GM18517 (cell line): ENCODE measurements around the gene EDN3.

ENCODE experiments used
- ATAC-seq: cut with Tn5 transposase; IDR thresholded peaks from one replicate; pipeline ENCODE4 v1.9.1; 2021; ENCODE audit warnings: mild to moderate bottlenecking, moderate library complexity; ENCODE audit not compliant: unreplicated experiment

The EDN3 gene

DNA sequence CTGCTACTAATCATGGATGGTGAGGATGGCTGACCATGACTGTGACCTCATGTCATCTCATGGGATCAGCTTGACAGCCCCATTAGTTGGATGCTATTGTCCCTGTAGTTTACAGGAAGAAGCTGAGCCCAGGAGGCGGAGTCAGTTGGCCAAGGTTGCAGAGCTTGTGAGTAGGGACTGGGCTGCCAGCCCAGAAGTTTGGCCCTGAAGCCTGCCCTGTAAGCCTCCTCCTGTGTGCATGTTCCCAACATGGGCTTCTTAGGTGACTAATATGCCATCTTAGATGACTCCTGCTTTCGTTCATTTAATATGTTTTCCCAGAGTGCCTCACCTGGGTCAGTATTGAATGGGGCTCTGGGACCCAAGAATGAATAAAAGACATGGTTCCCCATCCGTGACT, 6.9 kb downstream of the EDN3 start:
- ATAC-seq, result no peak

DNA sequence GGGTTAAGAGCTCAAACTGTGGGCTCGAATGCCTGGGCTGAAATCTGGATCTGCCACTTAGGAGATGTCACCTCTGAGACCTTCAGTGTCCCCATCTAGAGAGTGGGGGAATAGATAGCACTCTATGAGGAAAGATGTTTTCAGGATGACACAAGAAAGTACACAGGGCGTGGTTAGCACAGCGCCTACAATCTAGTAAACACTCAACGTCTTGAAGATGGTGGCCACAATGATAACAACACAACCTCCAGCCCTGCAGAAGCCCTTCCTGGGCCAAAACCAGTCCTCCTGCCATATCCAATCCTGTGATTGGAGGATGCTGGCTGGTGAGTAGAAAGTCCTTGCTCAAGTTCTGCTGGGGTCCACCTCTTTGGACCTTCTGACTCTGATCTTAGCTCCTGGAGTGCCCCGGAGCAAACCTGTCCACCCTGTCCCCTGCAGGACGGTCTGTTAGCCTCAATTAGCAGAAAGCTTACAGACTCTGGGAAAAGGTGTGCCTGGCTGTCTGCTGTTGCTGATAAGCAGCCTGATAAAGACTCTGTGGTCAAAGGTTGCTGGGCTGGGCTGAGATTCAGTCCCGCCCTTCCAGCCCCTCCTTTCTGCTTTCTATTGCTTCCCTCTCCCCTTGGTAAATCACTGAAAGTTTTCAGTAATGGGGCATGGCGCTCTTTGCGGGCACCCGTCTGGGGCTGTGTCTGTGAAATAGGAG, 8.2 kb downstream of the EDN3 start:
- no peak for ATAC-seq

DNA sequence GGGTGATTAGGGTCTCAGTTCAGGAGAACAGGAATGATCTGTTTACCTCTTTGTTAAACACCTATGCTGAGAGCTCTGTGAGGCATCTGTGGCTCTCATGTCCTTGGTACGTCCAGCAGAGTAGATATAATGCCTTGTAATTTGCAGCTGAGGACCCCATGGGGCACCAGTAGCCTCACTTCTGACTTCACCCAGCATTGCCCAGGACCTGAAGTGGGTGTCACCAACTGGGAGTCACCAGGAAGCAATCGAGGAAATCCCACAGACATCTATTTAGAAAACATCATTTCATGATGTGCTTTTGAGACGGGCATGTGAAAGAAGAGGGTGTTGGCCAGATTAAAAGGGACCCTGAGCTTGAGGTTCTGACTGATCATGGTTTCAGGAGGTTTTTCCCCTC, 8.8 kb downstream of the EDN3 start:
- no peak for ATAC-seq

DNA sequence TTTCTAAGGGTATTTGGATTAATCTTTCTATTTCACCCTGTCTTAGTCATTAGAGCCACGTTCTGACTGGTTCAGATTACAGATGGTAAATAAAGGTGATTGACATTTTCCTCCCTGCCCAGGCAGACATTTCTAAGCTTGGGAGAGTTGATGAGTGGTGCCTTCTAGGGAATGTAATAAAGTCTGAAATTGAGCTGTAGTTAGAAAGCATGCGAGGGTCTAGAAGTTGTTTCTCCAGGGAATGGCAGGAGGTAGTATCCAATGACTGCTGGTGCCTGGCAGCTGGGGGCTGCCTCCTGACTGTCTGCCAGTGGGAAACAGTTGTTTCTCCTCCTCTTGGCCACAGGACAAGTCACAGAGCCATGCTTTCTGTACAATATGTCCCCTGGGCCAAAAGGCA, 14.6 kb downstream of the EDN3 start:
- no peak for ATAC-seq

GRCh38 chr20:59316911-59317731, 16.7 kb downstream of the EDN3 start:
- ATAC-seq, result no peak

GRCh38 chr20:59318201-59318790, 17.9 kb downstream of the EDN3 start:
- no peak for ATAC-seq

GRCh38 chr20:59318803-59319202, 18.4 kb downstream of the EDN3 start:
- no peak for ATAC-seq

- no peak for ATAC-seq
Observed at GRCh38 chr20:59320426-59320825, 20.0 kb downstream of the EDN3 start.

GRCh38 chr20:59320854-59321647, 20.6 kb downstream of the EDN3 start:
- no peak for ATAC-seq

GRCh38 chr20:59322081-59322480, 21.7 kb downstream of the EDN3 start:
- no peak for ATAC-seq

- ATAC-seq, result no peak
Observed at GRCh38 chr20:59322585-59323454, 22.4 kb downstream of the EDN3 start.

DNA sequence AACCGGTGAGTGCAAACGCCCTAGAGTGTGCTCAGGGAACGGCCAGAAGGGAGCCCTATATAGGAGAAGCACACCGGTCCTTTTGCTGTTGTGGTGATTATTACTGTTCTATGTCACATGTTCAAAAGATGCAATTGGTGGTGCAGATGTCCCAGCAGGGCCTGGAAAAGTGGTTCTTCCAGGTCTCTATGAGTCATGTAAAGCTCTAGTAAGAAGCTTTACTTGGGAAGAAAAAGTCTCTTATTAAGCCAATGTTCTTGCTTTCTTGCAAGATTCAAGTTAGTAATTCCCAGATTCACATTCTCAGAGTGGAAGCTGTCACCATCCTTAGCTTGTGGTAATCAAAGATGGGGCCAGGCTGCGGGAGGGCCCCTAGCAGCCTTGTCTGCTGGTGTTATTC, 23.3 kb downstream of the EDN3 start:
- ATAC-seq, result no peak

DNA sequence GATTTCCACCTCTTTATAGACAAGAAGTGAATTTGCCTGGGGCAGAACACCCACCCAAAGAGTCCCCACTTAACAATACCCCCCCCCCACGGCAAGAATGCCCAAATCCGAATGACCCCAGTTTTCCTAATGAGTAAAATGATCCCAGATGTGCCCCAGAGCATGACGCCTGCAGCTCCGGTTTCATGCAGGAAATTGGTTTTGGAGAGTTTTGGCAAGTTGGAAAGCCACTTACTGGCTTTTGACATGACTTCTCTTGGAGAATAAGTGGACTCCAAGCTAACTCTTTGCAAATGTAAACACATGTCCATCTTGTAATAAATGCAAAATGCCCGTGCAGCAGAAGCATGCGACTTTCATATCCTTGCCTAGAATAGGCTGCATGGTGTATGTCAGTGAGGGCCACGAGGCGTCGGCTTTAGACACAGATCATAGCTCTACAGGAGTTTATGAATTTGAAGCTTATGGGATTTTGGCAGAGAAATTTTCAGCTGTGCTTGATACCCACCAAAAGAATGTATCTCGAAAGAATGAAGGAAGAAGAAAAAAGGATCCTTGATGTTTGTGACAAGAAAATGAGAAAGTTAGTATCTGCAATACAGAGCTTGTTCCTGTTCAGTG, 24.2 kb downstream of the EDN3 start:
- no peak for ATAC-seq

DNA sequence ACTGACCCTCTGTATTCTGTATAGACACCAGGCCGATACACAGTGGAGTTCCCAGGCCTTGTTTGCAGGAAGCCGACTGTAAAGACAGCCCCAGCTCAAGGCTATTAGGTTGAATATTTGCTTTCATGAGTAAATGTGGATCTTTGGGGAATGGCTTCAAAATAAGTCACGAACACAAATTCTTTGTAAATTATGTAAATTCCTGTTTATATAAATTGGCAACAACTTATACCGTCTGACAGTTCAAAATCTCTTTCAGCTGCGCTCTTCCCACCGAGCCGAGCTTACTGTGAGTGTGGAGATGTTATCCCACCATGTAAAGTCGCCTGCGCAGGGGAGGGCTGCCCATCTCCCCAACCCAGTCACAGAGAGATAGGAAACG, 24.7 kb downstream of the EDN3 start:
- no peak for ATAC-seq

GRCh38 chr20:59326188-59326587, 25.8 kb downstream of the EDN3 start:
- ATAC-seq, result no peak

GRCh38 chr20:59328071-59328470, 27.7 kb downstream of the EDN3 start:
- no peak for ATAC-seq

DNA sequence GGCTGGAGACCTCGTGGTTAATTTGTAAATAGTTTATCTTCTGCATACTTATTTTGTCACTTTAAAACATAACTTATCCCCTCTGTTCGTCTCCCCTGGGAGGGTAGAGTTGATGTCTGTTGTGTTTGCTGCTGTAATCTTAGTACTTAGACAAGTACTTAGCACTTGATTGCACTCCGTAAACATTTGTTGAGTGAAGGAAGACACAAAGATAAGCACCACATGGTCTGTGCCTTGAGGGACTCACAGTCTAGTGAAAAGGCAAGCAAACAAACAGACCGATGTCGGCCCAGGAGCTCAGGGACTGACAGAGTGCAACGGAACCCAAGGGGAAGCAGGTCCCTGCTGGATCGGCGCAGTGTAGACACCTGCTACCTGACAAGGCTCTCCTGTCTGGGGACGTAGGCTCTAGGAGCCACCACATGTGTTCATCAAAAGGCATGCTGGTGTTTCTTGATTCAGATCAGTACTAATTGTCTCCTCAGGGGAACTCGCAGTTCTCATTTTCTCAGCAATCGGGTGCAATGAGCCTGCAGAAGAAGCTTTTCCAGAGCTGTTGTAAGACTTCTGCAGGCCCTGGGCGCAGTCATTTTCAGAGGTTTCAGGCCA, 31.4 kb downstream of the EDN3 start:
- no peak for ATAC-seq

DNA sequence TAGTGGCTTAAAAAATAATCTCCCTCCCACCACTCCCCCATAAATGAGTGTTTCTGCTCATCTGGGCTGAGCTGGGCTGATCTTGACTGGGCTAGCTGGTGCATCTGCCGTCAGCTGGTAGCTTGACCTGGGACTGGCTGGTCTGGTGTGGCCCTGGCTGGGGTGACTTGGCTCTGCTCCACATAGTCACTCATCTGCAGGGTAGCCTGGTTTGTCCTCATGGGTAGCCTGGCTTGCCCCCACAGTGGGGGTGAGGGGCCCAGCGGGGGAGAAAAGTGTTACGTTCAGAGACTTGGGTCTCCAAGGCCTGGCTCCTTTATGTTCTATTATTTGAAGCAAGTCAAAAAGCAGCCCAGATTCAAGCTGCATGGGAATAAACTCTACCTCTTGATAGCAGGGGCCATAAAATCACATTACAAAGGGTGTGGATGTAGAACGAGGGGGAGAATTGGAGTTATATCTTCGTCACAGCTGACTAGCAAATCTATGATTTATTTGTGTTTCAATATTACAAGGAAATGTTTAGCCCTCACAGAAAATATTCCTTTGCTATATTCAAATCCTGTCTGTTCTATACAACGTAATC, 32.9 kb downstream of the EDN3 start:
- no peak for ATAC-seq

DNA sequence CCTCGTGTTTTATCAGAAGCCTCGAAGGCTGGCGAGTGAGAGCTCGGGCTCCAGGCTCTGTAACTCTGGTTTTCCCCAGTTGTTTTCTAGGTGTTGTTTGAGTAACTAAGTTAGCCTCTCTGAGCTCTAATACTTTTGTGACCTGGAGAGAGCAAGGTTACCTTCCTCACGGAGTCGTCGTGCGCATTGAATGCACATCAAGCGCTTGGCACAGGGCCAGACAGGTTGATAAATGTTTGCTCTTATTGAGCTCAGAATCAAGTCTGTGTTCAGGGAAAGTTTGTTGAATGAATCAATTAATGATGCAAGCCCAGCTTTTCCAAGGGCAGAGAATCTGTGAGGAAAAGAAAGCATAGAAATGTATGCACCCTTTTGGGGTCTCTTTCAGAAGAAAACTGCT, 33.5 kb downstream of the EDN3 start:
- ATAC-seq, result no peak
